Measurements from ENCODE around the gene SRRM5.
"Not testable (repeated sequence)": the region's sequence is repeated elsewhere in the genome, so short reads cannot be mapped to it uniquely, and the experiment has no call there.

Gene SRRM5

GRCh38 chr19:43634872-43635560 is 23.1 kb downstream of the SRRM5 start:
- no peak overlapping the region for H3K27ac ChIP-seq (ENCODE audit: low read length)
- H3K9ac ChIP-seq (ENCODE audit: low read length), result no peak overlapping the region
- no peak for DNase-seq
- peaks cover 48% of the 10 kb centered on the region for H3K27me3 ChIP-seq (replicated peaks; ENCODE audit: insufficient read depth, low read length)
- H3K79me2 ChIP-seq (ENCODE audit: low read length), result no peaks in the 10 kb centered on the region
- no peak overlapping the region for H3K4me3 ChIP-seq (ENCODE audit: low read length)
- no peak overlapping the region for H3K4me2 ChIP-seq (ENCODE audit: low read depth, low read length)
- H3F3A ChIP-seq (ENCODE audit: insufficient read depth, low read length), result no peaks in the 10 kb centered on the region
- no peaks in the 10 kb centered on the region for H4K20me1 ChIP-seq (ENCODE audit: insufficient read depth, low read length)
- no peaks in the 10 kb centered on the region for H3K9me2 ChIP-seq (replicated peaks; ENCODE audit: insufficient read depth, low read length)
- no peaks in the 10 kb centered on the region for H3K4me1 ChIP-seq (ENCODE audit: low read length)
- no peaks in the 10 kb centered on the region for H3K36me3 ChIP-seq (replicated peaks; ENCODE audit: insufficient read depth, low read length)
- H2AFZ ChIP-seq (ENCODE audit: low read length), result no peak overlapping the region
- no peaks in the 10 kb centered on the region for H3K9me3 ChIP-seq (replicated peaks; ENCODE audit: insufficient read depth, low read length)
- TF ChIP-seq EZH2 (optimal IDR thresholded peaks at IDR 0.05; ENCODE audit: low read depth, low read length) (no peak), EZH2phosphoT487 (IDR thresholded peaks at IDR 0.05; ENCODE audit: low read length) (no peak), CTCF (IDR thresholded peaks at IDR 0.05; ENCODE audit: low read length) (no peak)

GRCh38 chr19:43635561-43635940 is 23.7 kb downstream of the SRRM5 start:
- H3K9me3 ChIP-seq (replicated peaks; ENCODE audit: insufficient read depth, low read length); H3K4me3 ChIP-seq (ENCODE audit: low read length): not testable (repeated sequence)

GRCh38 chr19:43636121-43636683 is 24.3 kb downstream of the SRRM5 start:
- Histone ChIP-seq H4K20me1 (ENCODE audit: insufficient read depth, low read length) (no peaks in the 10 kb centered on the region), H3K9me3 (replicated peaks; ENCODE audit: insufficient read depth, low read length) (no peaks in the 10 kb centered on the region), H3K4me2 (ENCODE audit: low read depth, low read length) (no peak overlapping the region), H3K4me1 (ENCODE audit: low read length) (no peaks in the 10 kb centered on the region), H3K9me2 (replicated peaks; ENCODE audit: insufficient read depth, low read length) (no peaks in the 10 kb centered on the region), H3K27ac (ENCODE audit: low read length) (no peak overlapping the region), H2AFZ (ENCODE audit: low read length) (no peak overlapping the region), H3K27me3 (replicated peaks; ENCODE audit: insufficient read depth, low read length) (peaks cover 56% of the 10 kb centered on the region), H3K9ac (ENCODE audit: low read length) (no peak overlapping the region), H3K4me3 (ENCODE audit: low read length) (no peak overlapping the region), H3K36me3 (replicated peaks; ENCODE audit: insufficient read depth, low read length) (no peaks in the 10 kb centered on the region), H3F3A (ENCODE audit: insufficient read depth, low read length) (no peaks in the 10 kb centered on the region), H3K79me2 (ENCODE audit: low read length) (no peaks in the 10 kb centered on the region)
- no peak for DNase-seq
- TF ChIP-seq CTCF (IDR thresholded peaks at IDR 0.05; ENCODE audit: low read length), result no peak

More at GRCh38 chr19:43635561-43635940, 23.7 kb downstream of the SRRM5 start:
- H3K36me3 ChIP-seq (replicated peaks; ENCODE audit: insufficient read depth, low read length); H2AFZ ChIP-seq (ENCODE audit: low read length); H3K4me2 ChIP-seq (ENCODE audit: low read depth, low read length); H3K27ac ChIP-seq (ENCODE audit: low read length); H4K20me1 ChIP-seq (ENCODE audit: insufficient read depth, low read length); H3F3A ChIP-seq (ENCODE audit: insufficient read depth, low read length); H3K9me2 ChIP-seq (replicated peaks; ENCODE audit: insufficient read depth, low read length); DNase-seq; H3K9ac ChIP-seq (ENCODE audit: low read length); H3K4me1 ChIP-seq (ENCODE audit: low read length); H3K79me2 ChIP-seq (ENCODE audit: low read length): not testable (repeated sequence)
- H3K27me3 ChIP-seq (replicated peaks; ENCODE audit: insufficient read depth, low read length), result peaks cover 52% of the 10 kb centered on the region

GRCh38 chr19:43638214-43638994 is 26.5 kb downstream of the SRRM5 start:
- TF ChIP-seq CTCF (IDR thresholded peaks at IDR 0.05; ENCODE audit: low read length) (no peak), EZH2 (optimal IDR thresholded peaks at IDR 0.05; ENCODE audit: low read depth, low read length) (no peak), EZH2phosphoT487 (IDR thresholded peaks at IDR 0.05; ENCODE audit: low read length) (no peak)
- Histone ChIP-seq H3K79me2 (ENCODE audit: low read length) (no peaks in the 10 kb centered on the region), H4K20me1 (ENCODE audit: insufficient read depth, low read length) (no peaks in the 10 kb centered on the region), H3K9me3 (replicated peaks; ENCODE audit: insufficient read depth, low read length) (no peaks in the 10 kb centered on the region), H3K9me2 (replicated peaks; ENCODE audit: insufficient read depth, low read length) (no peaks in the 10 kb centered on the region), H2AFZ (ENCODE audit: low read length) (no peak overlapping the region), H3K4me2 (ENCODE audit: low read depth, low read length) (no peak overlapping the region), H3F3A (ENCODE audit: insufficient read depth, low read length) (no peaks in the 10 kb centered on the region), H3K4me3 (ENCODE audit: low read length) (no peak overlapping the region), H3K27ac (ENCODE audit: low read length) (no peak overlapping the region), H3K4me1 (ENCODE audit: low read length) (no peaks in the 10 kb centered on the region), H3K27me3 (replicated peaks; ENCODE audit: insufficient read depth, low read length) (peaks cover 50% of the 10 kb centered on the region), H3K9ac (ENCODE audit: low read length) (no peak overlapping the region), H3K36me3 (replicated peaks; ENCODE audit: insufficient read depth, low read length) (no peaks in the 10 kb centered on the region)
- DNase-seq, result no peak

All from MM.1S (cell line).